Right atrium auricular region (tissue), 2 donors: ENCODE results near the gene CYP24A1. TPM values are rescaled to one million over a fixed set of nuclear protein-coding genes. Genes with fewer than 3 reads are reported as not detected.

ENCODE experiments used
- DNase-seq: peaks from one replicate; pipeline ENCODE4 v3.0.0-alpha.2; 2019; ENCODE audit warnings: low spot score
- H3K27ac ChIP-seq, 2 donors: fragments of 200-600 bp; sonication (generic); 1 replicate in 1 of 2; 2 replicates in 1 of 2; pipeline ENCODE4 v1.5.1; 2016 to 2019
- H3K27me3 ChIP-seq, 2 donors: fragments of 200-600 bp; sonication (generic); one replicate each; pipeline versions ENCODE4 v1.5.1 to v1.6.0; 2017 to 2019
- H3K36me3 ChIP-seq: fragments of 200-600 bp; sonication (generic); one replicate; pipeline ENCODE4 v1.5.1; 2016
- H3K4me1 ChIP-seq, 2 donors: fragments of 200-600 bp; sonication (generic); one replicate each; pipeline versions ENCODE4 v1.5.1 to v1.6.0; 2017 to 2019
- H3K4me3 ChIP-seq, 2 donors: fragments of 200-600 bp; sonication (generic); 1 replicate in 1 of 2; 2 replicates in 1 of 2; pipeline ENCODE4 v1.5.1; 2017 to 2019; ENCODE audit warnings: mild to moderate bottlenecking in 1 of 2, moderate library complexity in 1 of 2
- H3K9me3 ChIP-seq, 2 donors: fragments of 200-600 bp; sonication (generic); one replicate each; pipeline ENCODE4 v1.5.1; 2019
- total RNA-seq, 2 donors: library from RNA; depleted of rRNA; stranded (reverse); fragments of >200 nt; gene quantifications; one replicate each; pipeline ENCODE4 v1.1.0, GENCODE V29; 2016
- TF ChIP-seq, protein P1 (sequence below), 2 donors: fragments of 200-600 bp; sonication (generic); IDR thresholded peaks; one replicate each; pipeline ENCODE4 v1.5.1; 2019; ENCODE audit warnings: antibody characterized with exemption in 2 of 2

The CYP24A1 gene
- total RNA-seq, 2 donors from 2014 or later: 0.24 TPM; not detected in 1

DNA sequence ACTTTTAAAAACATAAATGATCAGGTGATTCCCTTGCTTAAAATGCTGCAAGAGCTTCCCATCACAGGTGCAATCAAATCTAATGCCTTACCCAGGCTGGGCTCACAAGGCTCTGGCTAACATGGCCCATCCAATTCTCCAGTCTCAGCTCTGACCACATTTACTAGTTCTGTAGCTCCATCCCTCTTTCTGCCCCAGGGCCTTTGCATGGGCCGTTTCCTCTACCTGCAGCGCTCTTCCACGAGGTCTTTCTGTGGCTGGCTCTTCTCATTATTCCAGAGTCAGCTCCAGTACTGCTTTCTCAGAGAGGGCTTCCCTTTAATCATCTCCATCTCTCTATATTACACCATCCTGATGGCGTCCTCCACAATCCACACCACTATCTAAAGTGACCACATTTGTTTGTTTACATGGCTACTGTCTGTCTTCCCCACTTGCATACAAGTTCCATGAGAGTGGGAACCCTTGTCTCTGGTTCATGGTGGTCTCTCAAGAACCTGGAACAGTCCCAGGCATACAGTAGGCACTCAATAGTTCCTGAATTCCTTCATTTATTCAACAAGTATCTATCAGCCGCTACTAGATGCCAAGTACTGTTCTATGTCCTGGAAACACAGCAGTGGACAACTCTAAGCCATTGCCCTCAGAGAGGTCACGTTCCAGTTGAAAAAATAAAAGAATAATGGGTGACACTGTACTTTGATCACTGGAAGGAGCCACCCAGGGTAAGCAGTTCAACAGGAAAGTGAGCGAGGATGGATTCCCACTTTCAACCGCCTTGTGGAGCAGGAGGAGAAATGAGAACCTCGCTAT, 12.6 kb downstream of the CYP24A1 start:
- TF ChIP-seq, protein P1, sequence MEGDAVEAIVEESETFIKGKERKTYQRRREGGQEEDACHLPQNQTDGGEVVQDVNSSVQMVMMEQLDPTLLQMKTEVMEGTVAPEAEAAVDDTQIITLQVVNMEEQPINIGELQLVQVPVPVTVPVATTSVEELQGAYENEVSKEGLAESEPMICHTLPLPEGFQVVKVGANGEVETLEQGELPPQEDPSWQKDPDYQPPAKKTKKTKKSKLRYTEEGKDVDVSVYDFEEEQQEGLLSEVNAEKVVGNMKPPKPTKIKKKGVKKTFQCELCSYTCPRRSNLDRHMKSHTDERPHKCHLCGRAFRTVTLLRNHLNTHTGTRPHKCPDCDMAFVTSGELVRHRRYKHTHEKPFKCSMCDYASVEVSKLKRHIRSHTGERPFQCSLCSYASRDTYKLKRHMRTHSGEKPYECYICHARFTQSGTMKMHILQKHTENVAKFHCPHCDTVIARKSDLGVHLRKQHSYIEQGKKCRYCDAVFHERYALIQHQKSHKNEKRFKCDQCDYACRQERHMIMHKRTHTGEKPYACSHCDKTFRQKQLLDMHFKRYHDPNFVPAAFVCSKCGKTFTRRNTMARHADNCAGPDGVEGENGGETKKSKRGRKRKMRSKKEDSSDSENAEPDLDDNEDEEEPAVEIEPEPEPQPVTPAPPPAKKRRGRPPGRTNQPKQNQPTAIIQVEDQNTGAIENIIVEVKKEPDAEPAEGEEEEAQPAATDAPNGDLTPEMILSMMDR (IDR thresholded peaks at IDR 0.05): no peak
- Histone ChIP-seq H3K27ac (no peak overlapping the region), H3K4me1 (no peaks in the 10 kb centered on the region), H3K9me3 (no peaks in the 10 kb centered on the region), H3K27me3 (no peaks in the 10 kb centered on the region), H3K36me3 (no peaks in the 10 kb centered on the region), H3K4me3 (no peak overlapping the region)
- no peak for DNase-seq

DNA sequence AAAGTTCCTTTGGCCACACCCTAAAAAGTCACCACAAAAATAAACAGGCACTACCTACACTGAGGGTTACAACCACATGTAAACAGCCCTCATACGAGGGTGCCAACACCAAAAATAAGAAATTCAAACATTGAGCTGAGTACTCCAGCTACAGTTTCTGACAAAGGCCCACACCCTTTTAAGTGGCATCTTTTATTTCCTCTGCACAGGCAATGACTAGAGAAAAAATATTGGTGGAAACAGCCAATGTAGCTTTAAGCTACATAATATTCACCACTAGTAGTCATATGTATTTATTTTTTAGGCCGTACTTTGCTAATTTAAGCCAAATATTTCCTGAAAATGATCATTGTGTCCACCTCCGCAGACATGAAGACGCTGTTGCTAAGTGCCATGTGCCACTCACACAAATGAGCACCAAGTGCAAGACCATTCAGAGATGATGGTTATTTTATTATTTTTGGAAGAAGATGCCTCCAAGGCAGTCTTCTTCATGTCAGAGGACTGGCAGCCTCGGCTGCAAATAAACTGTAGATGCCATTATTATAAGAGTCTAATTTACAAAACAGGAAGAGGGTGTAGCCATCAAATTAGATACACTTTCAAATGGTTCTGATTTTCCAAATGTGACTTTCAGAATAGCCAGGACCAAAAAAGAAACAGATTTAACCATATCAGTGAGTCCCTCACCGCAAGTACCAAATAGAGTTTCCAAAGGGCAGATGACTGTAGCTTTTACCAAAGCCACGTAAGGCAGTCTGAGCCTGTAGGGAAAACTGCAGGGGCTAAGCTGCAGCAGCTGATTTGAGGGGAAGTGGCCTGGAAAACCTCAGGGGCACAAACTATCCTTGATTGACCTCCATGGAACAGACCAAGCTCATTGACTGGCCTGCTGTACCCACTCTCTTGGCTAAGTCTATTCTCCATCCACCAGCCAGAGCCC, 13.4 kb downstream of the CYP24A1 start:
- DNase-seq: no peak
- Histone ChIP-seq H3K36me3 (no peaks in the 10 kb centered on the region), H3K27ac (no peak overlapping the region), H3K27me3 (no peaks in the 10 kb centered on the region), H3K9me3 (no peaks in the 10 kb centered on the region), H3K4me3 (no peak overlapping the region), H3K4me1 (no peaks in the 10 kb centered on the region)
- TF ChIP-seq, protein P1 (IDR thresholded peaks at IDR 0.05): no peak

DNA sequence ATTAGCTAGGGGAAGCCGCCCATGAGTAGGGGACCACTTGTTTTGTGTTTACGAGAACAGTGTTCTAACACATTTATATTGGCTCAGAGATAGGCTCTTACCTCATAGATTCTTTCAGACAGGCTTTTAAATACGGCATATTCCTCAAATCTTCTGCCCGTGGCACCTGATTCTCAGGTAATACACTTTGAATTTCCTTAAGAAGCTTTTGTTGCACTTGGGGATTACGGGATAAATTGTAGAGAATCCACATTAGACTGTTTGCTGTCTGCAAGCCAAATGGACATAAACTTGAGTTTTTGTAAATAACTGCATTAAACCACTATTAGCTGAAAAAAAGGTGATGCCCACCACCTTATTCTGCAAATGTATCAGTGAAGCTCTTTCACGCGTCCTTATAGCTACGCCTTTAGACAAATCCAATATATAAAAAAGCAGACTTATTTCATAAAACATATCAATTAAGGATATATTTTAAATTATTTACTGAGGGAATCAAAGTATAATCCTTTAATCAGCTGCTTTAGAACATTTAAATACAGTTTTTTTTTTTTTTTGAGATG, 14.8 kb downstream of the CYP24A1 start:
- Histone ChIP-seq H3K27ac (no peak overlapping the region), H3K4me3 (no peak overlapping the region), H3K36me3 (no peaks in the 10 kb centered on the region), H3K4me1 (no peaks in the 10 kb centered on the region), H3K27me3 (no peaks in the 10 kb centered on the region), H3K9me3 (no peaks in the 10 kb centered on the region)
- TF ChIP-seq, protein P1 (IDR thresholded peaks at IDR 0.05): no peak
- DNase-seq: no peak

DNA sequence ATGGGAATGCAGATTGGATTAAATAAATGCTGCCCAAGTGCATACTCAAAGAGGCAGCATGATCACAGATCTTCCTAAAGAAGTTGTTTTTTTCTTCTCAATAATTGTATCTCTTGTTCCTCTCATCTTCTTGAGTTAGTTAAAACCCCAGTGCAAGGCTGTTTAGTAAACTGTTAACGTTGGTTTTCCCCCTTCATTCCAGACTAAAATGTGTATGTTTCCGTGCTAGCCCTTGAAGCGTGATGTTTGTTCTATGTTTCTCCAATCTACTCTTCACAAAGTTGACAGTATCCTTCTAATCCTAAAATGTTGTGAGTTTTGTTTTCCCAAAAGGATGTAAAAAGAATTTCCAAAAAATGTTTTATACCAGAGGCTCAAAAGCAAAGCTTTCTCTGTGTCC, 15.6 kb downstream of the CYP24A1 start:
- no peaks in the 10 kb centered on the region for H3K27me3 ChIP-seq
- TF ChIP-seq, protein P1 (IDR thresholded peaks at IDR 0.05): no peak

DNA sequence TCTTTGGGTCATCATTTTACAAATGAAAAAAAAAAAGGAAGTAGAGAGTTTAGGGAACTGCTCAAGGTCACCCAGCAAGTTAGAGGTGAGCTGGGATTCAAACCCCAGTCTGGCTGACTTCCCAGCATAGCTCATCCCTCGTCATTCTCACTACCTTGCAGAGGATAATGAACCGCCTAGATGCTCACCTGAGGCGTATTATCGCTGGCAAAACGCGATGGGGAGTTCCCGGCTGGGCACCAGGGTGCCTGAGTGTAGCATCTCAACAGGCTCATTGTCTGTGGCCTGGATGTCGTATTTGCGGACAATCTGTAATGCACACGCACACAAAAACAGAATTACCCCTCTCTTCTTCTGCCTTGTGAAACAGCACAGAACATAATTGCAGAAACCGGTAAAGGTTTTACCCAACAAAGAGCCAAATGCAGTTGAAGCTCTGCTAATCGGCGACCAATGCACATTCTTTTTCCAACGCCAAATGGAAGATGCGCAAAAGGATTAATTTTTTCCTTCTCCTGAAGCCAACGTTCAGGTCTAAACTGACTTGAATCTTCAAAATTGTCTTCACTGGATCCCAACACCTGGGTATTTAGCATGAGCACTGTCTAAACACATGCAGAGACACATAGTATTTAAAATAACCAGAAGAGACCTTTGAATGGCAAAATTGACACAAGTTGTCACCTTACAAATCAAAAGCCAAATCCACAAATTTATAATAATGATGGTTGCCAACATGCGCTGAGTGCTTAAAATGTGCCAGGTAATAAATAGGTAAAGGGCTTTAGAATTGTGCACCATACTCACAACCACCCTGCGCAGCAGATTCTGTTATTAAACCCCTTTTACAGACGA, 16.6 kb downstream of the CYP24A1 start:
- no peaks in the 10 kb centered on the region for H3K36me3 ChIP-seq
- TF ChIP-seq, protein P1 (IDR thresholded peaks at IDR 0.05): no peak
- H3K9me3 ChIP-seq: no peaks in the 10 kb centered on the region
- no peaks in the 10 kb centered on the region for H3K27me3 ChIP-seq
- no peak for DNase-seq
- no peaks in the 10 kb centered on the region for H3K4me1 ChIP-seq
- no peak overlapping the region for H3K4me3 ChIP-seq
- H3K27ac ChIP-seq: no peak overlapping the region

More for the DNA sequence above, 15.6 kb downstream of the CYP24A1 start:
- Histone ChIP-seq H3K4me1 (no peaks in the 10 kb centered on the region), H3K9me3 (no peaks in the 10 kb centered on the region), H3K27ac (no peak overlapping the region), H3K36me3 (no peaks in the 10 kb centered on the region), H3K4me3 (no peak overlapping the region)
- DNase-seq: no peak
